Spleen (tissue), 11 donors: Measurements from ENCODE around the gene FGR. TPM values are rescaled to one million over a fixed set of nuclear protein-coding genes. Genes with fewer than 3 reads are reported as not detected.

Experiments
- DNase-seq: peaks from one replicate; pipeline ENCODE4 v3.0.0-alpha.2; 2020
- H3K27ac ChIP-seq, 8 donors: fragments of 200-600 bp; sonication (generic) in 7 of 8; 1 replicate in 4 of 8; 2 replicates in 4 of 8; pipeline versions ENCODE4 v1.5.0 to v1.8.0; 2016 to 2021; ENCODE audit warnings: inconsistent platforms in 4 of 8, mild to moderate bottlenecking in 4 of 8, moderate library complexity in 1 of 8
- H3K27me3 ChIP-seq, 7 donors: fragments of 200-600 bp; sonication (generic) in 6 of 7; replicated peaks in 1 of 7; 1 replicate in 4 of 7; 2 replicates in 3 of 7; pipeline versions ENCODE4 v1.5.0 to v1.8.0; 2016 to 2021; ENCODE audit warnings: inconsistent platforms in 3 of 7, mild to moderate bottlenecking in 1 of 7
- H3K36me3 ChIP-seq, 6 donors: fragments of 200-600 bp; sonication (generic) in 5 of 6; 1 replicate in 4 of 6; 2 replicates in 2 of 6; pipeline versions ENCODE4 v1.5.0 to v1.8.0; 2016 to 2021; ENCODE audit warnings: inconsistent platforms in 2 of 6
- H3K4me1 ChIP-seq, 6 donors: fragments of 200-600 bp; sonication (generic) in 5 of 6; 1 replicate in 3 of 6; 2 replicates in 3 of 6; pipeline versions ENCODE4 v1.5.0 to v1.8.0; 2016 to 2021; ENCODE audit warnings: inconsistent platforms in 3 of 6
- H3K4me3 ChIP-seq, 8 donors: fragments of 200-600 bp; sonication (generic) in 7 of 8; 1 replicate in 4 of 8; 2 replicates in 4 of 8; pipeline versions ENCODE4 v1.5.0 to v1.8.0; 2016 to 2021; ENCODE audit warnings: inconsistent platforms in 4 of 8, mild to moderate bottlenecking in 4 of 8, moderate library complexity in 2 of 8
- H3K9me3 ChIP-seq, 8 donors: fragments of 200-600 bp; sonication (generic) in 7 of 8; 1 replicate in 4 of 8; 2 replicates in 4 of 8; pipeline versions ENCODE4 v1.5.0 to v1.8.0; 2016 to 2021; ENCODE audit warnings: inconsistent platforms in 4 of 8
- POLR2A ChIP-seq, 3 donors: fragments of 450-650 bp; IDR thresholded peaks; one replicate each; pipeline ENCODE4 v1.5.1; 2017; ENCODE audit warnings: antibody characterized with exemption in 3 of 3, mild to moderate bottlenecking in 1 of 3
- POLR2AphosphoS5 ChIP-seq, 3 donors: sonication (generic); formaldehyde crosslinking; IDR thresholded peaks; one replicate each; pipeline ENCODE4 v1.5.1; 2017; ENCODE audit warnings: antibody characterized with exemption in 3 of 3
- WGBS, 5 donors: extraction: QIAGEN DNeasy Blood & Tissue Kit in 3 of 5; methylation state at CpG; one replicate each; pipeline versions ENCODE4 v1.1.5 to v1.1.7; 2013 to 2018; 5-methylcytosine and 5-hydroxymethylcytosine counted together
- intact Hi-C: fragments of 100-400 bp; cut with DNase I; formaldehyde crosslinking; loops from one replicate; pipeline ENCODE4 v1.15.0; 2023; ENCODE audit warnings: low total_unique reads
- polyA plus RNA-seq, 3 donors: library from polyadenylated mRNA; stranded (reverse); fragments of 200-250 nt; gene quantifications; one replicate each; pipeline ENCODE4 v1.2.1, GENCODE V29; 2013
- total RNA-seq, 7 donors: library from RNA; depleted of rRNA in 3 of 7; stranded (reverse); fragments of >200 nt in 3 of 7; fragmentation: NEBNext Ultra II Directional in 4 of 7; extraction: Animal tissue kit (Norgen Biotek cat#: 25700) in 4 of 7; gene quantifications; one replicate each; pipeline versions ENCODE4 v1.1.0 to v1.2.1, GENCODE V29; 2016 to 2021
- TF ChIP-seq, protein P1 (sequence below), 11 experiments: fragments of 200-600 bp in 7 of 11; fragments of 450-650 bp in 4 of 11; sonication (generic) in 4 of 11; IDR thresholded peaks in 8 of 11; conservative IDR thresholded peaks in 3 of 11; 1 replicate in 7 of 11; 2 replicates in 4 of 11; pipeline versions ENCODE4 v1.4.0 to v1.8.0; 2016 to 2021; ENCODE audit warnings: antibody characterized with exemption in 11 of 11, inconsistent platforms in 4 of 11, mild to moderate bottlenecking in 1 of 11
- donor health status: healthy with polysubstance abuse.
- donor health status: DM: no; HTN: no; CAD: no; lungs with moderate emphysema.
- donor health status: DM: no; HTN: no; CAD: no.
- donor health status: Bipolar disorder and iron deficiency.
- donor health status: healthy.
- donor health status: DM: no; HTN: no; CAD: no.
- donor health status: DM: yes; HTN: yes; CAD: no.

FGR gene
- total and polyA plus RNA-seq, 10 donors: 44.7 to 249 (median 121) TPM

DNA sequence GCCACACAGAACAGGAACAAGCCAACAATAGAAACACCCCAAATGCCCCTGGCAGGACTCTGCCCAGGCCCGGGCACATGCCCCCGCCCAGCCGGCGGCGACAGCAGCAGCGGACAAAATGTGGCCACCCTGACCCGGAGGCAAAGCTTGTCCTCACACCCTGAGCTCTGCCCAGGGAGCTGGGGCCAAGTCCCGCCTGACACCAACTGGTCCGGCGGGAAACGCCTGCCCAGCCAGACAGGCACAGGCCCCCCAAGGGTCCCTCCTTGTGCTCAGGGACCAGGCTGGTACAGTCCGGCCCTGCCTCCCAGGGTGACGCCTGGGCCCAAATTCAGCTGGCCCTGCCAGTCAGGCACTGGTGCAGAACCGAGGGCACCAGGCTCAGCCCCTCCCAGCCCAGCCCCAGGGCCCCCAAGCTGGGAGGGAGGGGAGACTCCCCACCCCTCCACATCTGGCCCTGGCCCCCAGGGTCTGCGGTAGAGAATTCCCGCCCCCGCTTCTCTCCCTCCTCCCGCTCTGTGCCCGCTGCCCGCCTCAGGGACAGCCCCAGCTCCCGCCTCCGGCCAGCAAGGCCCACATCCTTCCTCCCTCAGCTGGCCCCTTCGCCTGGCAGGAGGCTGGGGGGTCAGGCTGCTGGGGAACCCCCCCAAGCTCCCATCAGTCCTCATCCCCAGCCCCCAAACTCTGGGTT lies 33.1 kb downstream of the FGR start:
- 0 to 17% (median 10%) methylated on average over 11 to 23 of the region's 23 CpGs for WGBS, 5 donors
- DNase-seq: peak; percentile 89
- TF ChIP-seq, protein P1, sequence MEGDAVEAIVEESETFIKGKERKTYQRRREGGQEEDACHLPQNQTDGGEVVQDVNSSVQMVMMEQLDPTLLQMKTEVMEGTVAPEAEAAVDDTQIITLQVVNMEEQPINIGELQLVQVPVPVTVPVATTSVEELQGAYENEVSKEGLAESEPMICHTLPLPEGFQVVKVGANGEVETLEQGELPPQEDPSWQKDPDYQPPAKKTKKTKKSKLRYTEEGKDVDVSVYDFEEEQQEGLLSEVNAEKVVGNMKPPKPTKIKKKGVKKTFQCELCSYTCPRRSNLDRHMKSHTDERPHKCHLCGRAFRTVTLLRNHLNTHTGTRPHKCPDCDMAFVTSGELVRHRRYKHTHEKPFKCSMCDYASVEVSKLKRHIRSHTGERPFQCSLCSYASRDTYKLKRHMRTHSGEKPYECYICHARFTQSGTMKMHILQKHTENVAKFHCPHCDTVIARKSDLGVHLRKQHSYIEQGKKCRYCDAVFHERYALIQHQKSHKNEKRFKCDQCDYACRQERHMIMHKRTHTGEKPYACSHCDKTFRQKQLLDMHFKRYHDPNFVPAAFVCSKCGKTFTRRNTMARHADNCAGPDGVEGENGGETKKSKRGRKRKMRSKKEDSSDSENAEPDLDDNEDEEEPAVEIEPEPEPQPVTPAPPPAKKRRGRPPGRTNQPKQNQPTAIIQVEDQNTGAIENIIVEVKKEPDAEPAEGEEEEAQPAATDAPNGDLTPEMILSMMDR (IDR thresholded peaks at IDR 0.05 in 8 of 11, conservative IDR thresholded peaks at IDR 0.05 in 3 of 11): peak in 1 of 11 experiments; percentile 6
- TF ChIP-seq POLR2AphosphoS5 (IDR thresholded peaks at IDR 0.05) (peak in 2 of 3 donors; percentile 73 to 80), POLR2A (IDR thresholded peaks at IDR 0.05) (no peak)
- no peaks in the 10 kb centered on the region for H3K9me3 ChIP-seq
- no peaks in the 10 kb centered on the region for H3K36me3 ChIP-seq
- intact Hi-C loops: loop anchor here (10.0 kb wide), 1 partner anchor 107 kb away; the partner anchor contains the start of gene WASF2
- H3K4me1 ChIP-seq: peaks cover 61 to 94% (median 85%) of the 10 kb centered on the region in 6 donors
- H3K4me3 ChIP-seq: peak overlapping the region; percentile 65 to 98 (median 81)
- H3K27ac ChIP-seq: peak overlapping the region; percentile 72 to 96 (median 88)
- H3K27me3 ChIP-seq: peaks cover 0 to 13% (median 0%) of the 10 kb centered on the region in 7 donors

GRCh38 chr1:27601321-27601770 lies 33.6 kb downstream of the FGR start:
- Histone ChIP-seq H3K27me3 (peaks cover 0 to 13% (median 0%) of the 10 kb centered on the region in 7 donors), H3K4me3 (peak overlapping the region; percentile 37 to 98 (median 78)), H3K36me3 (no peaks in the 10 kb centered on the region), H3K9me3 (no peaks in the 10 kb centered on the region), H3K4me1 (peaks cover 63 to 94% (median 85%) of the 10 kb centered on the region in 6 donors), H3K27ac (peak overlapping the region; percentile 72 to 96 (median 88))
- no peak for DNase-seq
- intact Hi-C loops: loop anchor here (10.0 kb wide), 1 partner anchor 107 kb away; the partner anchor contains the start of gene WASF2
- TF ChIP-seq POLR2AphosphoS5 (IDR thresholded peaks at IDR 0.05) (no peak), POLR2A (IDR thresholded peaks at IDR 0.05) (no peak)
- TF ChIP-seq, protein P1 (IDR thresholded peaks at IDR 0.05 in 8 of 11, conservative IDR thresholded peaks at IDR 0.05 in 3 of 11): no peak

GRCh38 chr1:27600498-27601175 lies 34.3 kb downstream of the FGR start:
- DNase-seq: no peak

More at GRCh38 chr1:27600498-27601175, 34.3 kb downstream of the FGR start:
- TF ChIP-seq POLR2A (IDR thresholded peaks at IDR 0.05) (no peak), POLR2AphosphoS5 (IDR thresholded peaks at IDR 0.05) (no peak)
- TF ChIP-seq, protein P1 (IDR thresholded peaks at IDR 0.05 in 8 of 11, conservative IDR thresholded peaks at IDR 0.05 in 3 of 11): no peak
- peaks cover 69 to 94% (median 85%) of the 10 kb centered on the region in 6 donors for H3K4me1 ChIP-seq
- intact Hi-C loops: loop anchor here (10.0 kb wide), 1 partner anchor 106 kb away; the partner anchor contains the start of gene WASF2
- no peaks in the 10 kb centered on the region for H3K36me3 ChIP-seq
- peak overlapping the region in 7 of 8 donors; percentile 80 to 96 (median 90) for H3K27ac ChIP-seq
- peak overlapping the region in 2 of 8 donors; percentile 85 to 98 for H3K4me3 ChIP-seq
- peaks cover 0 to 13% (median 0%) of the 10 kb centered on the region in 7 donors for H3K27me3 ChIP-seq
- no peaks in the 10 kb centered on the region for H3K9me3 ChIP-seq
- WGBS, 5 donors: 55 to 72% (median 64%) methylated on average over 3 of the region's 3 CpGs
